ENCODE data around the gene ZNF226. TPM values are rescaled to one million over a fixed set of nuclear protein-coding genes. Genes with fewer than 3 reads are reported as not detected.

Gene ZNF226
- polyA plus RNA-seq, 3 donors, result 9.3 to 16.6 (median 16.3) TPM

DNA sequence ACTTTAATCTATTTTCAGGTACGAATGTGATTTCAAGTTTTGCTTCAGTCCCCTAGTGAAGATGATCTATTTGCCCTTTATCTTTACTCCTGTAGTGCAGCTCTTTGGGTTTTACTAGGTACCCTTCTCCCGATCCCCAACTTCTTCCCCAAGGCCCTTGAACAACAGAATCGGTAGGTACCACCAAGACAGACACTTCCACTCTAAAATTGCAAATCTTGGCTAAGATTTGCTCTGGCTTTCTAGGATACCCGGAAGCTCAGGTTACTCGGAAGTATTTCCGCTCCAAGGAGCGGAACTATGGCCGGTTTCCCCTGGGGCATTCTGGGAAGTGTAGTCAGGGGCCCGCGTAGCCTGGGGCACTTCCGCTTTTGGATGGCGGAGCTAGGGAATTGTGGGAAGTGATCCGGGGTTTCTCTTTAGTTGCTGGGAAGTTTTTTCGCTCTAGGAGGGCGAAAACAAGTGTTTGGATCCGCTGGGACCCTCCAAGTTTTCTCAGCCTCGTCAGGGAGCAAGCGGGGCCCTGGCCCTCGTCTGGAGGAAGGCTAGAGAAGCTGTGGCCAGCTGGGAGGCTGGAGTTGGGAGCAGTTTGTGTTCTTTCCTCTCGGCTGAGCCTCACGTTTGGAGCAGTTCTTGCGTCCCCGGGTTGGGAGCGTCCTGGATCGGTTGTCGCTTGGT, 42.4 kb downstream of the ZNF226 start:
- Mint-ChIP-seq H3K4me3 (peak overlapping the region; percentile 92 to 98), H3K4me1 (peaks cover 10% of the 10 kb centered on the region), H3K9me3 (peaks cover 24 to 47% (median 39%) of the 10 kb centered on the region in 7 donors), H3K27ac (peak overlapping the region; percentile 72 to 95 (median 89)), H3K36me3 (peaks cover 4 to 7% of the 10 kb centered on the region in 2 donors), H3K27me3 (ENCODE audit: low read depth in 3 of 3) (peaks cover 2 to 12% (median 9%) of the 10 kb centered on the region in 3 donors)
- no peaks in the 10 kb centered on the region for H3K36me3 ChIP-seq (replicated peaks in 1 of 2; ENCODE audit: control insufficient read depth in 1 of 2, insufficient read depth in 2 of 2, low read length in 2 of 2)
- peak overlapping the region; percentile 99 for H2AFZ ChIP-seq (ENCODE audit: insufficient read depth, low read depth, low read length, poor library complexity, severe bottlenecking)
- peak overlapping the region; percentile 77 to 97 (median 96) for H3K4me3 ChIP-seq (replicated peaks in 1 of 3; ENCODE audit: low read depth in 2 of 3, low read length in 3 of 3)
- H3K27ac ChIP-seq (ENCODE audit: low read depth in 1 of 2, low read length in 2 of 2), result peak overlapping the region; percentile 49 to 79
- H3K4me1 ChIP-seq (ENCODE audit: control insufficient read depth in 1 of 2, insufficient read depth in 2 of 2, low read length in 2 of 2), result peaks cover 8 to 10% of the 10 kb centered on the region in 2 donors
- H4K20me1 ChIP-seq (ENCODE audit: insufficient read depth, low read length), result no peaks in the 10 kb centered on the region
- TF ChIP-seq, protein P1, sequence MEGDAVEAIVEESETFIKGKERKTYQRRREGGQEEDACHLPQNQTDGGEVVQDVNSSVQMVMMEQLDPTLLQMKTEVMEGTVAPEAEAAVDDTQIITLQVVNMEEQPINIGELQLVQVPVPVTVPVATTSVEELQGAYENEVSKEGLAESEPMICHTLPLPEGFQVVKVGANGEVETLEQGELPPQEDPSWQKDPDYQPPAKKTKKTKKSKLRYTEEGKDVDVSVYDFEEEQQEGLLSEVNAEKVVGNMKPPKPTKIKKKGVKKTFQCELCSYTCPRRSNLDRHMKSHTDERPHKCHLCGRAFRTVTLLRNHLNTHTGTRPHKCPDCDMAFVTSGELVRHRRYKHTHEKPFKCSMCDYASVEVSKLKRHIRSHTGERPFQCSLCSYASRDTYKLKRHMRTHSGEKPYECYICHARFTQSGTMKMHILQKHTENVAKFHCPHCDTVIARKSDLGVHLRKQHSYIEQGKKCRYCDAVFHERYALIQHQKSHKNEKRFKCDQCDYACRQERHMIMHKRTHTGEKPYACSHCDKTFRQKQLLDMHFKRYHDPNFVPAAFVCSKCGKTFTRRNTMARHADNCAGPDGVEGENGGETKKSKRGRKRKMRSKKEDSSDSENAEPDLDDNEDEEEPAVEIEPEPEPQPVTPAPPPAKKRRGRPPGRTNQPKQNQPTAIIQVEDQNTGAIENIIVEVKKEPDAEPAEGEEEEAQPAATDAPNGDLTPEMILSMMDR (IDR thresholded peaks at IDR 0.05), result no peak
- peaks cover 19 to 34% of the 10 kb centered on the region in 2 donors for H3K9me3 ChIP-seq (replicated peaks in 1 of 2; ENCODE audit: control insufficient read depth in 1 of 2, insufficient read depth in 1 of 2, low read length in 2 of 2)
- peak overlapping the region; percentile 96 for H3K4me2 ChIP-seq (replicated peaks; ENCODE audit: extremely low read depth, low read length, poor library complexity, severe bottlenecking)
- peaks cover 0 to 7% of the 10 kb centered on the region in 2 donors for H3K27me3 ChIP-seq (ENCODE audit: control insufficient read depth in 2 of 2, insufficient read depth in 2 of 2, low read length in 2 of 2)
- H3K9ac ChIP-seq (ENCODE audit: insufficient read depth, low read length, poor library complexity, severe bottlenecking), result peak overlapping the region; percentile 75
- no peaks in the 10 kb centered on the region for H3K79me2 ChIP-seq (ENCODE audit: insufficient read depth, low read length)
- peak; percentile 82 to 91 (median 88) for DNase-seq
- WGBS (ENCODE audit: insufficient coverage), result 10% methylated on average over 16 of the region's 26 CpGs
- intact Hi-C loops (cut with micrococcal nuclease), result loop anchor here (5.0 to 10.0 kb wide), 3 partner anchors 40 to 95 kb away; partner anchors contain the start of genes ZNF225 (in 2 of the 2) and ZNF226 (in 1 of the 2)

DNA sequence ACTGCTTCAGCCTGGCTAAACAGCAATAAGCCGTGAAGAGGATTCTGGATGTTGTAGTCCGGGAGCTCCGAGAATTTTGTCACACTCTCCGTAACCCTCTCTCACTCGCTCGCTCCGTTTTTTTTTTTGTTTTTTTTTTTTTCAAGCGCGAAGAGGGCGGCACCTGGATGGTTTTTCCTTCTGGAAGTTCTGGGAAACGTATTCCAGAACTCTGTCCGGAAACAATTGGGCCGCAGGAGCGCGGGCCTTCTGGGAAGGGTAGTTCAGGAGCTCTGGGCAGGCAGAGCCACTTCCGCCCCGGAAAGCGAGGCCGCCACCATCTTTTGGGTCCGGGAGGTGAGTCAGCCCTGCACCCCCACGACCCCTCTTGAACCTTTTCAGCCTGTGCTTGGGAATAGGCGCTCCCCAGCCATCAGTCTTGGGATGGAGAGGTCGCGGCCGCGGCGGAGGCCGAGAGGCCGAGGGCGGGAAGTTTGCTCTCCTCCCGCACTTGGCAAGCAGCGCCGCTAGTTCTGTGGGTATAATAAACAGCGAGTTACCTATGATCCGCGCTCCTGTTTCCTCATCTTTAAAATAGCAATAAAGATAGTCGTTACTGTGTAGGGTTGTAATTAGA, 47.5 kb downstream of the ZNF226 start, which contains the start of gene ZNF227:
TSS of gene ZNF227 (plus strand) at position 283 of the 616 bp plus-strand sequence. CDS start 5,261 bp downstream, outside the sequence.
- under 1% methylated on average over 20 of the region's 37 CpGs for WGBS (ENCODE audit: insufficient coverage)
- peak within 1 kb of the TSS; percentile 86 to 96 (median 90) for H3K4me3 ChIP-seq (replicated peaks in 1 of 3; ENCODE audit: low read depth in 2 of 3, low read length in 3 of 3)
- H3K9me3 ChIP-seq (replicated peaks in 1 of 2; ENCODE audit: control insufficient read depth in 1 of 2, insufficient read depth in 1 of 2, low read length in 2 of 2), result peaks cover 16 to 22% of the 10 kb centered on the region in 2 donors
- H3K27ac ChIP-seq (ENCODE audit: low read depth in 1 of 2, low read length in 2 of 2), result peak within 1 kb of the TSS; percentile 32 to 80
- Mint-ChIP-seq H3K9me3 (peaks cover 2 to 33% (median 22%) of the 10 kb centered on the region in 7 donors), H3K27ac (peak within 1 kb of the TSS; percentile 76 to 97 (median 85)), H3K4me1 (peaks cover 14% of the 10 kb centered on the region), H3K36me3 (peaks cover 23 to 29% of the 10 kb centered on the region in 2 donors), H3K4me3 (peak within 1 kb of the TSS; percentile 94 to 95), H3K27me3 (ENCODE audit: low read depth in 3 of 3) (peaks cover 0 to 4% (median 0%) of the 10 kb centered on the region in 3 donors)
- DNase-seq, result peak; percentile 64 to 75 (median 72)
- peak within 1 kb of the TSS; percentile 94 for H2AFZ ChIP-seq (ENCODE audit: insufficient read depth, low read depth, low read length, poor library complexity, severe bottlenecking)
- H3K4me2 ChIP-seq (replicated peaks; ENCODE audit: extremely low read depth, low read length, poor library complexity, severe bottlenecking), result peak within 1 kb of the TSS; percentile 84
- H4K20me1 ChIP-seq (ENCODE audit: insufficient read depth, low read length), result no peaks in the 10 kb centered on the region
- peaks cover 20 to 29% of the 10 kb centered on the region in 2 donors for H3K36me3 ChIP-seq (replicated peaks in 1 of 2; ENCODE audit: control insufficient read depth in 1 of 2, insufficient read depth in 2 of 2, low read length in 2 of 2)
- peaks cover 15 to 18% of the 10 kb centered on the region in 2 donors for H3K4me1 ChIP-seq (ENCODE audit: control insufficient read depth in 1 of 2, insufficient read depth in 2 of 2, low read length in 2 of 2)
- intact Hi-C loops (cut with micrococcal nuclease), result loop anchor here (5.0 to 10.0 kb wide), 4 partner anchors 50 to 292 kb away; partner anchors contain the start of genes ZNF180 (in 2 of the 2) and ZNF230 (in 1 of the 2)
- H3K27me3 ChIP-seq (ENCODE audit: control insufficient read depth in 2 of 2, insufficient read depth in 2 of 2, low read length in 2 of 2), result peaks cover 0 to 2% of the 10 kb centered on the region in 2 donors
- H3K79me2 ChIP-seq (ENCODE audit: insufficient read depth, low read length), result peaks cover 20% of the 10 kb centered on the region
- TF ChIP-seq, protein P1 (IDR thresholded peaks at IDR 0.05), result no peak
- H3K9ac ChIP-seq (ENCODE audit: insufficient read depth, low read length, poor library complexity, severe bottlenecking), result peak within 1 kb of the TSS; percentile 78
